Measurements from ENCODE around the gene STEAP3.

The STEAP3 gene

DNA sequence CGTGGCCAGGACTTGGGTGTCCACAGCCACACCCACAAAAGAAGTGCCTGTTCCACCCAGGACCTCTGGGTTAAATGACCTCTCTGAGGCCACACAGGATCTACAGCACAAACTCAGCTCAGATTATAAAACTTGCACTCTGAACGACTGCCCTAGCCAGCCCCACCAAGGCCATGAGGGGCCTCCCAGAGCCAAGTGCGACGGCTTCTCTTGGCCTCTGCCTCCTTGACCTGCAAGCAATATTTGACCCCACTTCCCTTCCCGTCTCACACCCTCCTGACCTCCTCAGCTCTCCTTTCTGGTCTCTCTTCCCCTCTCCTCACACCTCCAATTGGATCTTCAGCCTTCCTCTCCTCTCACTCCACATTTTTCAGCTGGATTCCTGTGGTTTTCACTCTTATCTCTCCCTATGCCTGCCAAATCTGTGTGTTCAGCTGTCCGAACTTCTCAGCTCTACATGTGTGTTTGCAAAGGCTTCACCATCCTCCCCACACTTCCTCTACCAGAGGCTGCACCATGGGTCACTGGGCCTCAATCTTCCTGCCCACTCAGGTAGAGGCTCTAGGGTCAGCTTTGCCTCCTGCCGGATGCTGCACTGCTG is 25.3 kb upstream of the STEAP3 start:
- no peak for DNase-seq

DNA sequence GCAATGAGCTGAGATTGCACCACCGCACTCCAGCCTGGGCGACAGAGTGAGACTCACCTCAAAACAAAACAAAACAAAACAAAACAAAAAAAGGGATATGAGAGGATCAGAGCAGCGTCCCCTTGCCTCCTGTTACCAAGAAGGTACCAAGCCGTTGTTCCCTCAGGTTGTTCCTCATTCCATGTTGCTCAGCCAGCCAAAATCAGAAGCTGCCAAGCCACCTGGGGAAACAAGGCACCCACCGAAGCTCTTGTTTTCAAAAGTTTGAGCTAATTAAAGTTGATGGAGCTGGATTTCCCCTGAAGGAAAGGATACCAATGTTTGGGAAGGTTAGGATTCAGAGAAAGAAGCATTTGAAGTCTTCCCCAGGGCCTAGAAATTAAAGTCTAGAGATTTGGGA is 21.8 kb upstream of the STEAP3 start:
- DNase-seq = no peak

DNA sequence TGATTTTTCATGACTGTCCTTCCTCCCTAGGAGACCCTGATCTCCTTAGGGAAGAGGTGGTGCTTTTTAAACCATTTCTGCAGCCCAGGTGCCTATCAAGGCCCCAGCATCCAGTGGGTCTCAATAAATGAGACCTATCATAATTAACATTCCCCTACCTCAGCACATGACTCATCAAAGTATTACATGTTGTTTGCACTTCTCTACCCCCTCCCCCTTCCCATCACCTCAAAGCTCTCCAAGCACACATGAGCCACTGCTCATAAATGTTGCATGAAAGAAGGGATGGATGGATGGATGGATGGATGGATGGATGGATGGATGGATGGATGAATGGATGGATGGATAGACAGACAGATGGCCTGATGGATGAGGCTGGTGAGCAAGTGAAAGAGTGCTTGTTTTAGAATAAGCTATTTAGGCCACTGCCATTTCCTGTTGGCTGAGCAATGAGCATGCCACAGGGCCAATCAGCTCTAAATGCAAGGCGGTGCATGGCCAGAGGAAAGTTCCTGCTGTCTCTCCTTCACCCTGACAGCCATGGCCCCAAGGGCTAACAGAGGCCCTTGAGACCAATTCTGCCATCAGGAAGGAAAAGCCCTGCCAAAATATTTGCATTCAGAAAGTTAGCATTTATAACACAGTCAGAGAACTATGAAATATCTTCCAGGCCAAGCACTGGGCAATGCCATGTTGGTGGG is 20.9 kb upstream of the STEAP3 start:
- DNase-seq = no peak

DNA sequence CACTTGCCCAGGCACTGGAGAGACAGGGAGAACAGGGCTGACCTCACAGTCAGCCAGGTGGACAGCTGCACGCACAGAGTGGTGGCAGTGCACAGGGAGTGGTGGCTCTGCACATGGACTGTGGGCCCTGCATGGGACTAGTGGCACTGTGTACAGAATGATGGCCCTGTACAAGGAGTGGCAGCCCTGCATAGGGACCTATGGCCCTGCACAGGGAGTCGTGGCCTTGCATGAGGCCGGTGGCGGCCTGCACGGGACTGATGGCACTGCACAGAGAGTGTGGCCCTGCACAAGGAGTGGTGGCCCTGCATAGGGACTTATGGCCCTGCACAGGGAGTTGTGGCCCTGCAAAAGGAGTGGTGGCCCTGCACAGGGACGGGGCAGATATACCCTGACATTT is 19.1 kb upstream of the STEAP3 start:
- no peak for DNase-seq

DNA sequence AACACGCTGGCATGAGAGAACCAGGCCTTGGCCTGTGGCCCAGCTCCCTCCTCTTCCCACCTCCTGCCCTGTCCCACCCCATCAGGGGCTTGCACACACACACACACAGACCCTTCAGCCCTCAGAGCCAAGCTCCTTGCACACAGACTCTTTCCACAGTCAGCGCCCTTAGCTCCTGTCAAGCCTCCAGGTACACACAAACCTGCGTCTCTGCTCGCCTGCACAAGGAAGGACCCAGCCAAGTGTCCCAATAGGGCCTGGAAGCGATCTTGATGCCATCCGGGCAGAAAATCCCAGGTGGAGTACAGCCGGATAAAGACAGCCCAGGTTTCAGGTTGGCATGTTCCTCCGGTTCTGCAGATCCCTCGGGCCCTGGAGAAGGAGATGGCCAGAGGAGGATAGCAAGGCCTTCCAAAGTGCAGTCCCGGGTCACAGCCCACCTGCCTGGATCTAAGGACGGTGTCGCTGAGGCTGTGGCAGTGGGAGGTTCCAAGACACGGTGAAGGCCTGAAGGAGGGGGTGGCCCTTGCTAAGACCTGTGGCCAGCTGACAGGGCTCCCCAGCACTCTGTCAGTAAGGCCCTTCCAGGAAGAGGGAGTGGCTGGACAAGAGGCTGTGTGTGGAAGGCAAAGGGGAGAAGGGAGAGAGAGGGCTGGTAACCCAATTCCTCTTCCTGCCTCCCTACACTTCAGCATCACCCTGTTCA is 18.5 kb upstream of the STEAP3 start:
- DNase-seq = no peak

DNA sequence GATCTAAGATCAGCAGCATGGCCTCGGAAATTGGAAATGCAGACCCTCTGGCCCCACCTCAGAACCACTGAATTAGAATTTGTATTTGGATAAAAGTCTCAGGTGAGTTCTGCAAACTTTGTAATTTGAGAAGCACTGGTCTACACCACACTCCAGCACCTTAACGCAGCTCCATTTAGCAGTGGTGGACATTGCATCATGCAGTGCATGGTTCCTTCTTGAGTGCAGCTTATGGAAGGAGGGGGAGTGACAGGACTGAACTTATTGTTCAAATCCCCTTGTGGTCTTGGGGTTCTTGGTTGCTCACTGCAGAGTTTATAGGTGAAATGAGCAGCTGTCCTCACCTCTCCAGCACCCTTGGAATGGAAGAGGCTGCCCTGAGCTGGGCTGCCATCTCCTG is 17.4 kb upstream of the STEAP3 start:
- DNase-seq = no peak

DNA sequence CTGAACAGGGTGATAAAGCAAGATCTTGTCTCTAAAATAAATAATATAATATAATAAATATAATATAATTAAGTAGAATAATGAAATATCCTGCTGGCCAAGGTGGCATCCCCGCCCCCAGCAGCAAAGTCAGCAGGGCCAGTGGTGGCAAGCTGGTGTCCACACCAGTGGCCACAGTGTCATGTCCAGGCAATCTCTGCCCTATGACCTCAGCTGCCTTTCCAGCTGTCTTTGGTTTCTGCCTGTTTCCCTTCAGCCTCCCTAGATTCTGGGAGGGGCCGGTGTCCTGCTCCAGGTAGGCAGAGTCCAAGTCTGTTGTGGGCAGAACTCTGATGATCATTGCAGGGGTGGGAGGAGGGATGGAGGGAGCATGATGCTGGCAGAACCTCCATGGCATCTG is 16.2 kb upstream of the STEAP3 start:
- DNase-seq = no peak

DNA sequence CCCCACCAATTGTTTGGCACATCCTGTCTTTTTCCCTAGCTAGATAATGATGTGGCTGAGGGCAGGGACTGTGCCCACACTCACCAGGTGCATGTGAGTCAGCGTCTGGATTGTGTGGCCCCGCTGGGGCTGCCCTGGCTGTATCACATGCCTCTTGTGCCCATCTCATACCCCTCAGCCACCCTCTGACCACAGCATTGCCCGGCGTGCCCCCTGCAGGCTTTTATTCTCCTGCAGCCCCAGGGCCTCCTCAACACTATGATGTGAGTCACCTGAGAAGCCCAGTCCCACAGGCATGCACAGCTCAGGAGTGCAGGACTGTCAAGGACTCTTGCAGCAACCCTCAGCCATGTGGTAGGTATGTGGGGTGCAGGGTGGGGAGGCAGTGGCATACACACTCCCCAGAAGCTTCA is 14.8 kb upstream of the STEAP3 start:
- DNase-seq = no peak

DNA sequence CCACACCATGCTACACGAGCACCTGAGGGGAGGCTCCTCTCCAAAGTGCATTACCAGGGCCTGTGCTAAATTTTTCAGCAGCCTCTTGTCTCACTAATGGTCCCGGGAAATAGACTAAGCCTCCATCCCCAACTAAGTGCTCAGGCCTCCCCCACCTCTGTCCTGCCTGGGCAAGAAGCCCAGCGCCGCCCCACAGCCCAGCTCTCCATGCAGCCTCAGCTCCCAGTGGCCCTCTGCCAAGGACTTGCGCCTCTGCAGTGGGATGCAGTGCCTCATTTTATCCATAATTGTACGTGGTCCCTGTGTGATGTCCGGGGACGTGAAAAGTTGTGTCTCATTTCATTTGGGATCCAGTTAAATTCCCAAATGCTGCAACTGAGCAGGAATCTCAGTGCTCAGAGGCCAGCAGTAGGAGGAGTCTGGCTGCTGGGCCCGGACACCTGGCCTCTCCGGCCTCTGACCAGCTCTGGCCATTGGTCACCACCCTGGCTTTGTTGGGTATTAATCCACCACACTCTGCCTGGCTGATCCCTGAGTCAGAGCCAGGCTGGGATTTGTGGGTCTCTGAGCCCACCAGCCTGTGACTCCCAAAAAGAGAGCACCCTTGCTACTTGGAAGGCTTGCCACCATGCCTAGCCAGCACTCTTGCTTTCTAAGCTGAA is 11.4 kb upstream of the STEAP3 start:
- DNase-seq = no peak

DNA sequence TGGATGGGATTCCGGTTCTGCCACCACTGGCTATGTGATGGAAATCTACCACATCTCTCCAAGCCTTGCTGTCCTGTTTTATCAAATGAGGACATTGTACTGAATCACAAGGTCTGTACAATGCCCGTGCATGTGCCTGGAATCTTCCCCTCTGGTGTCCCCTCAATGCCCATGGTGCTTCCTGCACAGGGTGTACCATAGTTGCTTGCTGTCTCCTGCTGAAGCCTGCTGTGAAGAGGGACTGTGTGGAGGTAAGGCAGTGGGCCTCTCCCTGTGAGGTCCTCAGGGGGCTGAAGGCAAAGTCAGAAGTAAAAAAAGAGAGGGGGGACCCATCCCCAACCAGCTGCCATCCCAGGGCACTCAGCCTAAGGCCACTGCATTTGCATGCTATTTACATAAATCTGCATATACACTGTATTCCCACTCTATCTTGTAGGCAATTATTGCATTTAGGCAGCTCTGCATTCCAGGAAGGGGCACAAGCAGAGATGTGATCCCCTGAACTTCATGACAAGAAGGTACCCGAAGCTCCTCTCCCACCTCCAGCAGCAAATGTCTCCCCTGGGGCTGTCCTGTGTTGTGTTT is 9.1 kb upstream of the STEAP3 start:
- no peak for DNase-seq

DNA sequence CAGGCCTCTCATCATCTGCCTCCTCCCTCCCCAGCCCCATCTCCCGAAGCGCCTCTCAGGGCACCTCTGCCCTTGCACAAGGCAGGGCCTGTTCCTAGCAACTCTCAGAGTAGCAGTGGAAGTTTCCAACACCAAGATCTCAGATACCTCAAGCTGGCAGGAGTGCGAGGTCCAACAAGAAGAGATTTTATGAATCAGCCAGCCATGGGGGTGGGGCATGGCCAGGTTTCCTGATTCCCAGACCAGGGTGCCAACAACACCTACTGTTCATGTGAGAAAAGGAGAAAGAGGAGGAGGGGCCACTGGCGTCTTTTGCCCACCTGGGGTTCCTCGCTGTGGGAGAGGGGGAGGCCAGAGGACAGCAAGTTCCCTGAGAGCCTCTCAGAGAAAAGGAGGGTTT is 6.6 kb upstream of the STEAP3 start:
- DNase-seq = no peak

DNA sequence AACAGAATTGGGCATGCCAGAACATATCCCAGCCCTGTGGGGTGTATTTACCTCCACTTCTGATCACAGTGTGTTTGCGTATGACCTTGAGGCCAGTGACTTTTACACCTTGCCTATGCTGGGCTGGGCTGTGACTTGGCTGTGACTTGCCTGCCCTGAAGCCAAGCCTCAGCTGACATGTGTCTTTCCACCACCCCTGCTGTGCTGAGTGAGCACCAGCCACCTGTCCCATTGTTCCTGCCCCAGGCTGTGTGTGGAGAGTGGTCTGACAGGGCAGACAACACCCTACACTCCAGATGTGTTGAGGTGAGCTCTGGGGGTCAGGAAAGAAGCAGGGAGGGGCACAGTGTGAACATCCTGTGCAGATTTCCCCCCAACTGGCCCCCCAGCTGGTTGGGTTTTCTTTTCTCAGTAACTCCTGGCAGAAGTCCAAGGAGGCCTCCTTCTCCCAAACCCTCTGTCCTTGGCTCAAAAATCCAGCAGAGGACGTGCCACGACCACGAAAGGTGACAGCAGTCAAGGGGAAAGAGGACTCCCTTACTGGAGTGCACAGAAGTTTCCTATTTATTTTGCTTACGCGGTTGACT is 5.1 kb upstream of the STEAP3 start:
- DNase-seq = no peak

DNA sequence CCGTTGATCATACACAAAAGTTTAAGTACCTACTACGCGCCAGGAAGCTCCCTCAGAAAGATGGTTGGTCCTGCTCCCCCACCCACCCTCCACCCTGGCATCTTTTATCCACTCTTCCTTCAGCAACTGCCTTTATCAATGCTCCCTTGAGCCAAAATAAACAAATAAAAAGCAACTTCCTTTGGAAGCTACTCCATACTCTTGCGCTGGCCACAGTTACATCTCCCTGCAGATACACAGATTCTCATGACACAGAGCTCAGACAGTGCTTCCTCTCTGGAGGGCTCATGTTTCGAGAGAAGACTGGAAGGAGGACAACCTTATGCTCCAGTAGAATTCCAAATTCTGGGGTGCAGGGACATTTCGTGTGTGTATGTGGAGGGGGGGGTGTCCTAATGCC is 3.8 kb upstream of the STEAP3 start:
- DNase-seq = no peak

DNA sequence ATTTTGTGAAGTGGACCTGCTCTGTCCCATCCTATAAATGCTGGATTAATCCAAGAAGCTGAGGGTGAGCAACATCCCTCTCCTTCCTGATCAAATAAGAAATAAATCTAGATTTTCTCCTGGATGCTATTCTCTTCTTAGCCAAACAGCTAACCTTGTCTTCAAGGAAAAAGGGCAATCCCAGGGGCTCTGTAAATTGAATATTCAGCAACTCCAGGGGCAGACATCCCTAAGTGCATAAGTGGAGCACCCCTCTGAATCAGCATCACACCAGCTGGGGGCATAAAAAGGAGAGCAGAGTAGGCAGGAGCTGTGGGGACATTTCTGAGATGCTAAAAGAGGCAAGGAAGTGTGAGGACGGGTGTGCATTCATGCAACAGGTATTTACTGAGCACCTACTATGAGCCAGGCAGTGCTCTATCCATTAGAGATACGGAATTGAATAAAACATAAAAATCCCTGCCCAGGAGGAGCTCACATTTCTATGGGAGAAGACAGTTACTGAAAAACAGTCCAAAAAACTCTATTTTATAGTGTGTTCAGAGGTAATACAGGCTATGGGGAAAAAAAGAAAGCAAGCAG is 2.8 kb upstream of the STEAP3 start:
- DNase-seq = no peak

DNA sequence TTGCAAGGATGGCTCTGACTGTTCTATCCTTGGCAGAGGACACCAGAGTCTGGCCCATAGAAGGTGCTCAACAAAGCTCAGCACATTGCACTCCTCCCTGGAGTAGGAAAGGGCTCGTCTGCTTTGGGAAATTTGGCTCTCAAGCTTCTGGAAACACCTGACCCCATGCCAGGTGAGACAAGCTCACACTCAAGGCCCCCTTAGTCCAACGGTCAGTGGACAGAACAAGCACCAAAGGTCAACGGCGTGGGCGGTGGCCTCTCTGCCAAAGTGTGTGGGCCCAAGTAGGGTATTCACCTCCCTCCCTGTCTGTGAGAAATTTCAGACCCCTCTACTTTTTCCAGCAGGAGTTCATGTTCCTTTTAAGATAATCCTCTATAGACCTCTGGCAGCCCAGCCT is 2.0 kb upstream of the STEAP3 start:
- no peak for DNase-seq

DNA sequence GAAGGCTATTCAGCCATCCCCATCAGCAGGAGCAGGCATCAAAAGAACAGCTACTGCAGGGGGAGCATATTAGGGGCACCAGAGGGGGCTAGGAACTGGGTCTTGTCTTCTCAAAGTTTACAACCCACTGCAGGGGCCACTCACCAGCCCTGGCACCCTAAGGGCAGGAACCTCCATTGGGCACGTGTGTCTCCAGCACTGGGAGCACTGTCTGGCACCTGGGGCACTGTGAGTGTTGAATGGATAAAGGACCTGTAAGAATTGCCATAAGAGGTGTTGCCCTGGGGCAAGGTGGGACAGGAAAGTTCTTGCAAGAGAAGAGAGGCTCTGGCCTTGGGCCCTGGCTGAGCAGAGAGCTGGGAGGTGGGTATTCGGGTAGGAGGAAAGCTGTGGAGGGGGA is 1.4 kb upstream of the STEAP3 start:
- DNase-seq = no peak

DNA sequence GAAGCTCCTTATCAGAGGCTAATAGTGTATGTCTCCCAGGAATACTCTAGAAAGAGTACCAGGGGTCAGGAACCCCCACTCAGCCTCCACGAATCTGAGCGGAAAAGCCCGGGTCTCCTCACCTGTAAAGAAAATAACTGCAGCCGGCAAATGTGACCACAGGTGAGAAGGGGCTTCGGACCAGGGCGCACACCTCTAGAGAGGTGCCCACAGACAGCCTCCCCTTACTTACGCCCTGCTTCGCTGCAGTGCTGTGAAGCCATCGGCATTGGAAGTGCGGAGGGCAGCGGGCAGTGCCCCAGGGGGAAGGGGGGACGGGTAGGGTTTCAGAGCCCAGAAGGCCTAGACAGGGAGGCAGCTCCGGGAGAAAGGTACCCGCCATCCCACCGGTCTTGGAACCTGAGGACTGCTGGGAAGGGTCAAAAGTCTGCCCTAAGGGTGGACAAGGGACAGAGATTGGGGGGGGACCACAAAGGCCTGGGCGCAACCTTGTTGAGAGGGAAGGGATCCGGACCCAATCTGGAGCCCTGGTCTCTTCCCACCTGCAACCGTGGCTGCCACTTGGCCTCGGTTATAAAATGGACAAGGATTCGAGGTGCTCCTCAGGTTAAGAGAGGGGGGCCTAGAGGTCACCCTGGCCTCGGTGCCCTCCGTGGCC is 642 bp upstream of the STEAP3 start:
- DNase-seq = no peak

DNA sequence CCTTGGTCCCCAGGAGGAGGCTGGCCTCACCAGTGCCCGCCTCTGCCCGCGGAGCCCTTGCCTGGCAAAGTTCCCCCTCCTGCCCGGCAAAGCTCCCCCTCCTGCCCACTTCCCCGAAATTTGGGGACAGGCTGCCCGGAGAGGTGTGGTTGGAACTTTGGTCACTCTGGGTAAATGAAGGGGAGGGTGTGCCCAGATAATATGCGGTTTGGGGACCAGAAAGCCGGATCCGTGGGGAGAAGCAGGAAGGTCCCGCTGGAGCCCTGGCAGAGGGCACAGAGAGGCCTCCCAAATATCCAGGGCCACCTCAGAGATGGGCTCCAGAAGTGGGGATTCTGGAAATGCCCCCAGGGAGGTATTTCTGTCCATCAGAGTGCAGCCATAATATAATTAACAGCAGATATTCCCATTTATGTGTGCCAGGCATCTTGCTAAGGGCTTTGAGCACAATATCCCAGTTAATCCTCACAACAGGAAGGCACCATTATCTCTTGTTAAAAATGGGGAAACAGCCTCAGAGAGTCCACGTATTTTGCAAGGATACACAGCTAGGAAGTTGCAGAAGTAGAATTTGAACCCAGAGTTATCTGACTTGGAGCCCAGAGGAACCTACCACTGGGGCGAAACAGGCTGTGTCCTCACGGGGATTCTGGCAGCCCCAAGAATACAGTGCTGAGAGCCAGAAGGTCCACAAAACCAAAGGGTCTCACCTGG is 914 bp downstream of the STEAP3 start:
- DNase-seq = no peak

DNA sequence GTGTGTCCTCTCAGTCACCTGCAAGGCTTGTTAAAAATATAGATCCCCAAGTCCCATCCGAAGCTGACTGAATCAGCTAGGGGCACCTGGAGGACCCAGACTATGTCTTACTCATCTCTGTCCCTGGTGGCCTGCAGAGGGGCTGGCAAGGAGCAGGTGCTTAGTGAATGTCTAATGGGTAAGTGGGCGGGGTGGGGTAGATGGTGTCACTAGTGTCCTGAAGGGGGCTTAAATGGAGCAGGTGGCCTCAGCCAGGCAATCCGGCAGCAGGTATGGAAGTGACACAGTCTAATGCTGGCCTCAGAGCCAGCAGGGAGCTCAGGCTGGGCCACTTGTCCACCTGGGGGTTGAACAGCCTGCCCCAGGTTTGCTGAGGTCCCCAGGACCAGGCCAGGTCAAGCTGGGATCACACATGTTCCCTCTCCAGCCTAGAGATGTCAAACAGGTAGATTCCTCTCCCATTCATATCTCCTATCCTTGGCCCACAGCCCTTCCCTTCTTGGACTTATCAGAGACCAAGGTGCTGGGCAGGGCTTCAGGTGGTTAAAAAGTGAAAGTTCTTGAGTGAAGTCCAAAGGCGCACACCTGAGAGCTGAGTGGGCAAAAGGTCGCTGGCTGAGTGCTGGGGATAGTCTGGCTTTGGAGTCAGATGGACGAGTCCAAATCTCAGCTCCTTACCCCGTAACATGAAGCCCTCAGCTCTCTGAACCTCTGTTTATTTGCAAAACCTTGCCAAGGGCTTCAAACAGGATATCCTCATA is 1.7 kb downstream of the STEAP3 start:
- no peak for DNase-seq

DNA sequence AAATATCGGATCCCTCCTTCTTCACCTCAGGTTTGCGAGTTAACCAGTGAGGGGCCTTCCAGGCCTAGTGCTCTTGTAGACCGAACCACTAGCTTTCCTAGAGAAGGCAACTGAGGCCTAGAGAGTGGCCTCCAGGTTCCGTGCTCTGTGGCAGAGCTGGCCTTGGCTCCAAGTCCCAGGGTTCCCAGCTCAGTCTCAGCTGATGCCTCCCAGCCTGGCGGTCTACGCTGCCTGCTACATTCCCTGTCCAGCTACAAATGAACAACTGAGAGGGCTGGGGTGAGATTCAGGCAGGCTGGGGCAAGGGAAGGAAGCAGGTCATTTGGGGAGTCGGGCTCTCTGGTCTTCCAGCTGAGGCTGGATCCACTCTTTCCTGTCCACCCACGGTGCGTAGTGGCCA is 2.3 kb downstream of the STEAP3 start:
- no peak for DNase-seq

DNA sequence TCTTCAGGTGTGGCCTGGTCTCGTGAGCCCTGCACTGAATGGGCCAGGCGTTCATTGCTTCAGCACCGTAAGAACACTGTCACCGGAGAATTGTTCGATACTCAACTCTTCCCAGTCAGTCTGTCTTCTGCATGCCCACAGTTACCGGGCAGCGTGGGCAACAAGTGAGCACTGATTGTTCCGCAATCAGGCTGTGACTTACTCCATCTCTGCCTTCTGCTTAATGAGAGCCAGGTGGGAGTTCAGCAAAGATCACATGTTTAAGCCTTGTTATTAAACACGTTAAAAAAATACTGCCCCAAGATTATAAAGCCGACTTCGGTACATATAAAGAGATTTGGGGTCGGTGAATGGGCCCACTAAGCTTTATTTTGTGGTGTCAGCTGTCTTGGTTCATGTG is 3.7 kb downstream of the STEAP3 start:
- no peak for DNase-seq
